ENCODE results near the gene DLG4. TPM values are rescaled to one million over a fixed set of nuclear protein-coding genes. Genes with fewer than 3 reads are reported as not detected.

Gene DLG4
- total RNA-seq (2022; extraction: Qiagen RNA extraction; ENCODE audit: low read depth): 7.2 to 10.7 TPM (median 8.9 TPM) in 5 replicates

DNA sequence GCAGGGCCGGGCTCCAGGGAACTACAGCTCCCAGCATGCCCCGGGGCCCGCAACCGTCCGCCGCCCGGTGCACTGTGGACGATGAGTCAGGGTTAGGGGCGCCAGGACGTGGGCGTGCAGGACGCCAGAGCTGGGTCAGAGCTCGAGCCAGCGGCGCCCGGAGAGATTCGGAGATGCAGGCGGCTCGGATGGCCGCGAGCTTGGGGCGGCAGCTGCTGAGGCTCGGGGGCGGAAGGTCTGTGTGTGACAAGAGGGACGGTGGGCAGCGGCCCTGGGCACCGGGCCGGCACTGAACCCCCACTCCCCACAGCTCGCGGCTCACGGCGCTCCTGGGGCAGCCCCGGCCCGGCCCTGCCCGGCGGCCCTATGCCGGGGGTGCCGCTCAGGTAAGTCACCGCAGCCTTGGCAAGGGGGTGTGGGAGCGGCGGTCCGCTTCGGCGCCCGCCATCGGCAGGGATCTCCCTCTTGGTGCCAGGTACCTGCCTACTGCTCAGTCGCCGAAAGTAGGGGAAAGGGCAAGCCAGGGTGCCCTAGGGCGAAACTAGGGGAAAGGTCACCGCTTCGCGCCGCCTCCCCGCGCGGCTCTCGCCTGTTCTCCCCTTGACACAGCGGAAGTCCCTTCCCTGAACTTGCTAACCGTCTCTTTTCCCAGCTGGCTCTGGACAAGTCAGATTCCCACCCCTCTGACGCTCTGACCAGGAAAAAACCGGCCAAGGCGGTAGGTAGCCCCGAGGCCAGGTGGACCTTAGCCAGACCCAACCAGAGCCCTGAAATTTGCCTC lies at the start of gene DLG4, which contains the start of gene ACADVL:
TSS of gene DLG4 (minus strand) at position 25 of the 781 bp plus-strand sequence.
TSS of gene ACADVL (plus strand) at position 127 of the 781 bp plus-strand sequence. CDS start at position 174, 47 bp downstream.

DNA sequence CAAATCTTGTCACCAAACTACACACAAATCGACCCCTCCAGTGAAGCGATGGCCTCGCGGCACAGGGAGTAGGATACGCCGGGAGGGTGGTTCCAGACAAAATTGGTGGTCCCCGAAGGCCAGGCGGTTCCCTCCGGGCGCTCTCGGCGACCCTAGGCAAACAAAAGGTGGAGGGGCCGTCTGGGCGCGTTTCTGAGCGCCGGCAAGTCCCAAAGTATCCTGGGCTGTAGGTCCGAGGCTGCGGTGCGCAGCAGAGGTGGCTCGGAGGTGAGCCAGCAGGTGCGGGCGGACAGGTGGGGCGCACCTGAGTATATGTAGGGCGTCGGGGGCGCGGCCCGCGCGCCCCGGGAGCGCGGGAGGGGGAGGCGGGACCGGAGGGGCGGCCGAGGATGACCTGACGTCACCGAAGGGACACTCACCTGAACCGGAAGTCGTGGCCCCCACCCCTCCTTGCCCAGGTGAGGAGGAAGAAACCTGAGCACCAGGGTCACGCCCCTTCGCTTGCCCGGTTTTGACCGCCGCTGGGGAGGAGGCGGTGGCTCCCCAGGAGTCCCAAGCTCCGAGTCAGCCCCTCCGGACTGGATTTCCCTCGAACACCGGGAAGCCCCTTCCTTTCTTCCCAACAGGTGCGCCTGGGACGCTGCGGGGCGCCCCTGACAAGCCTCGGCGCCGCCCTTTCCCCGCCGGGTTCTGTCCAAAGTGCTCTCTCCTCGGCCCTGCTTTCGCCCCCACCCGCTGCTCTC lies 42.7 kb upstream of the DLG4 start, which contains the start of gene CLDN7:
TSS of gene CLDN7 (minus strand) at position 287 of the 743 bp plus-strand sequence. CDS start 435 bp downstream, outside the sequence.

DNA sequence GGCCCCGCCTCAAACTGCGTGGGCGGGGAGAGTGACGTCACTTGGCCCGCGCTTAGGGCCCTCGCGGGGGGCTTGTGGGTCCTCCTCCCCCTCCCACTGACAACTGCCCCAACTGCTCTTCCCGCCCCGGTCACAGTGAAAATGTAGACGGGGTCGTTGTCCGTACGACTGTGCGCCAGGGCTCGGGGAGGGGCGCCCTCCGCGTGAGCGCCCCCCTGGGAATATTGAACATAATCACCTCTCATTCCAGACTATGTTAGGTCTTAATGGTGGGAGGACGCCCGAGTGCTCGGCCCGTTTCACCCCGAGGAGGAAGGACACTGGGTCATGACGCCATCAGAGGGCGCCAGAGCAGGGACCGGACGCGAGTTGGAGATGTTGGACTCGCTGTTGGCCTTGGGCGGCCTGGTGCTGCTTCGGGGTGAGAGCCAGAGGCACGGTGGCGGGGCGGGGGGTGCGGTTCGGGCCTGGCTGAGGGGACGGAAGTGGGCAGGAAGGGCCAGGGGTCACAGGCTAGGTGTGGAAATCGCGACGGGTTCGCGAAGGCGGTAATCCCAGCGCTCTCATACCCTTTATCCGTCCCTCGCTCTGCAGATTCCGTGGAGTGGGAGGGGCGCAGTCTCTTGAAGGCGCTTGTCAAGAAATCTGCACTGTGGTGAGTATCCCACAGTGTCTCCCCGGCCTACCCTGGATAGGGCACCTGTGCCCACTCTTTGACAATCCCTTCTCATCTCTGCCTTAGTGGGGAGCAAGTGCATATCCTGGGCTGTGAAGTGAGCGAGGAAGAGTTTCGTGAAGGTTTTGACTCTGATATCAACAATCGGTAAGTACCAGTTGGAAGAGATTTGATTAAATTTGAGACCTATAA lies 32.8 kb upstream of the DLG4 start, which contains the start of gene ELP5:
TSS of gene ELP5 (plus strand) at position 40 of the 868 bp plus-strand sequence. CDS start at position 376, 336 bp downstream.

DNA sequence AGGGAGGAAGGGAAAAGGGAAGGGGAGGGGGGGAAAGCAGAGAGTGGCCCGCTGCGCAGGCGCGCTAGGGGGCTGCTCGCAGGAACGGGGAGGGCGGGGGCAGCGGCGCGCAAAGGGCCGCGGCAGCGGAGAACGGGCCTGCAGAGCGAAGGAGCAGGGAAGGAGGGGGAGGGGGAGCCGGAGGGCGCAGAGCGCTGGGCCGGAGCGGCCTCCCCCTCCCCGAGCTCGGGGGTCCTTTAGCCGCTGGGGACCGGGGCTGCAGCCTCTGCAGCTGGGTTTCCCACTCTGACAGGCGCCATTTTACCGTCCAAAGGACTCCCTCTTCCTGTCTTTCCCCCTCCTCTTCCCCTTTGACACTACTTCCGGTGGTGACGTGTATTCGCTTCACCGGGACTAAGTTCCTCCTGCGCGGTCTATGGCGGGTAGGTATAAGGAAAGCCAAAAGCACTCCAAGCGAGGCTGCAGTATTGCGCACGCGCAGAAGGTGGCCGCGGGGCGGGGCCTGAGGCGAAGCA lies 32.1 kb upstream of the DLG4 start, which contains the start of gene CTDNEP1:
TSS of gene CTDNEP1 (minus strand) at position 74 of the 515 bp plus-strand sequence. CDS start 438 bp downstream, outside the sequence.

DNA sequence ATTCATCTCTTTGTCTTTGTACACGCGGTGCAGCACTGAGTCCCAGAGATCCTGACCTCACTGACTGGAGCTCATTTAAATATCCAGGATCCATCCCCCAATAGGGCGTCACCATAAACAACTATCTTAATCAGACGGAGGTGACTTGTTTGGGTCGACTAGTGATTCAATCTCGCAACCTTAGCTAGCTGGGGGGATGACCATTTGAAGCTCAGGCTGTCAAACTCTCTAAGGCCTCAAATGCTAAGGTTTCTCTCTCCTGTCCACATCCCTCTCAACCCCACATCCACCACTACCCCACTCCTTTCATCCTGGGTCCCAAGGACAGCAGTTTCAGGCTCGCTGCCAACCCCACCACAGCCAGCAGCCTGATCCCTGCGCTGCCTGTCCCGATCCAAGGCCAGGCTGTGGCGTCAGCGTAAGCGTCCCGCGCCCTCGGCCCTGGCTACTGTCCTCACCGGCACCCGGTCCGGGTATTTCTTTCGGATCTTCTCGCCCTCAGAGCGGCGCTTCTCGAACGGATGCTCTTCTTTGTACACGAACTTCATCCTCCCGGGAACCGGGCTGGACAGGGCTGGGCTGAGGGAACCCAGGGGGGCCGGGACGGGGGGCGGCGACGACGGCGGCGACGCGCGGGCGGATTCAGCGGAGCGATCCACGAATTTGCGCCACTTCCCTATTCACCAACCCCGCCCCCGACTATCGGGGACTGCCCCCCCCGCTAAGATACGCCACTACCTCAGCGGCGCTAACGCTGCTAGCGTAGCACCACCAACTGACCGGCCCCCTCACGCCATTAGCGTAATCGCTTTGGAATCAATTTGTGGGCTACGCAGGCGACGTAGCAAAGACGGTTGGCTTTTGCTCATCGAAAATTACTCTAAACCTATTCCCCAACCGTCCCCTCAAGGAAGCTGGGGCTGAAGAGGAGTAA lies 22.4 kb upstream of the DLG4 start, which contains the start of gene GABARAP:
TSS of gene GABARAP (minus strand) at position 667 of the 934 bp plus-strand sequence. CDS start at position 548, 119 bp downstream.

DNA sequence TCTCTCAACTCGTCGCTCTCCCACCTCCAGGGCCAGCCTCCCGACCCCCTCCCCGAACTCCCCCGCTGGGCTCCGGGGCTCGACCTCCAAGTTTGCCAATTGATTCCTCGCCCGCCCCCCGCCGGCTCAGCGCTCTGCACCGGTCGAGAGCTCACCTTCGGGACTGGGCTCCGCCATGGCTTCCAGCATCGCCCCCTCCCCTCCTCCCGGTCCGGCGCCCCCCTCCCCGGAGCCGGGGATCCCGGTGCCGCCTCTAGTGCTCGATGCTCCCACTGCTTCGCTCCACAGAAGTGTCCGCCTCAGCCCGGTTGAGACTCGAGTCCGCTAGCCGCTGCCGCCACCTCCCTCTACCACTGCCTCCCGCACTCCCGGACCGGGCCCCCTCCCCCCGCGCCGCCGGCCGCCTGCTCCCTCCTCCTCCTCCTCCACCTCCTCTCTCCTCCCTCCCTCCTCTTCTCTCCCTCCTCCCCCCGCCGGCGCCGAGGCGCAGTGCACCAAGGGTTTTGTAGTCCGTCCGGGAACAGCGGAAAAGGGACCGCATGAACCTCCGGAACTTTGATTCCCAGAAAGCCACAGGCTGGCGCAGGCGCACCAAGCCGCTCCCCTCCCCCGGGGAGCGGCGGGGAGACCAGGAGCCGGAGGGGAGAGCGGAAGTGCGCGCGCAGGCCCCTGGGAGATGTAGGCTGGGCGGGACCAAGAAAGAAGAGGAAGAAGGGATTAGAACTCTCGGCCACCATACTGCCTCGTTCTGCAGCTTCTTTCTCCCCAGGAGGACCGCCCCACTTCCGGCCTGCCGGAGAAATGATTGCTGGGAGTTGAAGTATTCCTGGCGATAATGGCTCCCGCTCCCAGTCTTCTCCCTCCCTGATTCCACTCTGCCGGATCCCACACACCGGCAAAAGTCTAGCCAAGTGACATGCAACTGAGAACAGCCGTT lies 19.7 kb upstream of the DLG4 start, which contains the start of gene PHF23:
TSS of gene PHF23 (minus strand) at position 367 of the 937 bp plus-strand sequence. CDS start at position 189, 178 bp downstream.

DNA sequence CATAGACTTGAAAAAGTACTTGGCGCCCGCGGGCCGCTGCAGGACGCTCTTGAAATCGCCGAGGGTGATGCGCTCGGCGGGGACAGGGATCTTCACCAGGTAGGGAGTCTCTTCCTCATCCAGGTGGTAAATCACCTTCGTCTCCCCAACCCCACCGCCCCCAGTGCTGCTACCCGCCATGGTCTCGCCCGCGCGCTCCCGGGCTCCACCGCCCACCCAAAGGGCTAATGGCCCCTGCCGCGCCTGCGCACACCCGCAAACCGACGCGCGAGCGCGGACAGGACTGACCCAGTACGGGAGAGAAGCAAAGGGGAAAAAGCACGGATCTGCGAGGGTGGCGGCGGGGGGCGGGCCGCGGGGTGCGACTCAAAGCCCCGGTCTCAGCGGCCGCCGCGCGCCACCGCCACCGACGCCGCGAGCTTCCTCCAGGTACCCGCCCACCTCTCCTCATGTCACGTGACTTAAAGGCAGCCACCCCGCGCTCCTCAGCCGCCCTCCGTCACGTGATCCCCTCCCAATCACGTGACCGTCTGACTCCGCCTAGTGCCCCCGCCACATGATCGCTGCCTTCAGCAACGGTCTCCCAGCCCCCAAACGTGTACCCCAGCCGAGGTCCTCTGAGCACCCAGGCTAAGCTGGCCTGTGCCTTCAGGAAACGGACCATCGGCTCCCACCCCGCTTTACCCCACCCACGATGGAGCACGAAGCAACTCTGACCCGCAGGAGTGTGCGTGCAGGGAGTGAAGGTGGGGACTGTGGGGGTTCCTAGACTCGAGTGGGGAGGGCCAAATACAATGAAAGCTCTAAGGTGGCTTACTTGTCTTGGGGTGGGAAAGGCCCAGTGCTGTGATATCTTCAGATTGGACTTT lies 14.7 kb upstream of the DLG4 start, which contains the start of gene DVL2:
TSS of gene DVL2 (minus strand) at position 435 of the 869 bp plus-strand sequence. CDS start at position 180, 255 bp downstream.

DNA sequence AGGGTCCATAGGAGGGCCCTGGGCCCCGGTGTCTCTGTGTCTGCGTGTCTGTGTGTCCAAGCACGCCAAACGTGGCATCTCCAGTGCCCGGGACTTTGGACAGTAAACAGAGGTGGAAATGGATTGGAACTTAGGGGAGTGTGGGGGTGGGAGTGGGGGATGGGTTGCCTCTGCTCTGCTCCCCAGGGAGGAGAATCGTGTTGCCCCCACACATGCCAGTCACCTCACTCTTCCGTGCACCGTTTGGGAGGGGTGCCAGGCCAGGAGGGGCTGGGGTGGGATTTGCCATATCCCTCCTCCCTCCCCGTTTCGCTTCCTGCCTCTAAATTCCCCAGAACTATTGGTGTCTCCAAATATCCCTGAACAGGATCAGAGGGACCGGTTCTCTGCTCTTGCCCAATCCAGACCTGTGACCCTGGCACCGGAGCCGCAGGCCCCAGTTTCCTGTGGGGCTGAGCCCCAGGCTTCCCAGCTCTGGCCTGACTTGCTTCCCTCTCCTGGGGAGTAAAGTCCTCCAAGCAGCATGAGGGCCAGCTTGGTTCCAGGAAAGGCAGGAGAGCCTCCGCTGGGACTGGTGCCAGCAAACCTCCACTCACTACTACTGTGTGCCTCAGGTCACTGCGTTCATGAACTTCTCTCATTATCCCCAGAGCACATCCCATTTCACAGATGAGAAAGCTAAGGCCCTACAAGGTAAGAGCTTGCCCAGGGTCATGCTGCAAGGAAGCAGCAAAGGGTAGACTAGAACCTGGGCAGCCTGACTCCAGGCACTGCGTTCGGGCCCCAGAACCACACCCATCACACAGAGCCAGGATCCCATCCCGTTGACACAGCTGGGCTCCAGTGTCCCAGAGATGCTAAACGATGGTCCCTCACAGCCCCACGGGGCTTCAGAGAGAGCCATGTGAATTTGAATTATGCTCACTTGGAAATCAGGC lies 40.0 kb downstream of the DLG4 start, which contains the start of gene ASGR1:
TSS of gene ASGR1 (minus strand) at position 54 of the 938 bp plus-strand sequence. CDS start 807 bp downstream, outside the sequence.

Other genes starting within 250 kb of the DLG4 start
- gene ALOX12, start 223.8 kb downstream of the DLG4 start, total RNA-seq (2022; extraction: Qiagen RNA extraction; ENCODE audit: low read depth): not detected in 5 replicates
- gene RNASEK, start 207.2 kb downstream of the DLG4 start, total RNA-seq (2022; extraction: Qiagen RNA extraction; ENCODE audit: low read depth): 458 to 548 TPM (median 474 TPM) in 5 replicates
- gene BCL6B, start 196.8 kb downstream of the DLG4 start, total RNA-seq (2022; extraction: Qiagen RNA extraction; ENCODE audit: low read depth): 0.09 TPM in 1 of 5 replicates, not detected in the others
- gene SLC16A13, start 183.8 kb downstream of the DLG4 start, total RNA-seq (2022; extraction: Qiagen RNA extraction; ENCODE audit: low read depth): 8.8 to 12.1 TPM (median 10.0 TPM) in 5 replicates
- not detected in 5 replicates for gene SLC16A11, start 175.7 kb downstream of the DLG4 start, total RNA-seq (2022; extraction: Qiagen RNA extraction; ENCODE audit: low read depth)
- not detected in 5 replicates for gene CLEC10A, start 139.6 kb downstream of the DLG4 start, total RNA-seq (2022; extraction: Qiagen RNA extraction; ENCODE audit: low read depth)
- gene ASGR2, start 105.0 kb downstream of the DLG4 start, total RNA-seq (2022; extraction: Qiagen RNA extraction; ENCODE audit: low read depth): 0.36 TPM in 1 of 5 replicates, not detected in the others
- 1.0 to 1.5 TPM (median 1.3 TPM) in 5 replicates for gene ASGR1, start 40.5 kb downstream of the DLG4 start, total RNA-seq (2022; extraction: Qiagen RNA extraction; ENCODE audit: low read depth)
- 373 to 531 TPM (median 506 TPM) in 5 replicates for gene ACADVL, start 102 bp upstream of the DLG4 start, total RNA-seq (2022; extraction: Qiagen RNA extraction; ENCODE audit: low read depth)
- gene DVL2, start 14.7 kb upstream of the DLG4 start, total RNA-seq (2022; extraction: Qiagen RNA extraction; ENCODE audit: low read depth): 26.1 to 39.5 TPM (median 37.0 TPM) in 5 replicates
- 82.3 to 110 TPM (median 92.2 TPM) in 5 replicates for gene PHF23, start 19.6 kb upstream of the DLG4 start, total RNA-seq (2022; extraction: Qiagen RNA extraction; ENCODE audit: low read depth)
- gene GABARAP, start 22.6 kb upstream of the DLG4 start, total RNA-seq (2022; extraction: Qiagen RNA extraction; ENCODE audit: low read depth): 678 to 759 TPM (median 700 TPM) in 5 replicates
- 210 to 241 TPM (median 229 TPM) in 5 replicates for gene CTDNEP1, start 31.9 kb upstream of the DLG4 start, total RNA-seq (2022; extraction: Qiagen RNA extraction; ENCODE audit: low read depth)
- 110 to 138 TPM (median 124 TPM) in 5 replicates for gene ELP5, start 32.4 kb upstream of the DLG4 start, total RNA-seq (2022; extraction: Qiagen RNA extraction; ENCODE audit: low read depth)
- 0.57 to 1.5 TPM (median 0.71 TPM) in 5 replicates for gene CLDN7, start 42.6 kb upstream of the DLG4 start, total RNA-seq (2022; extraction: Qiagen RNA extraction; ENCODE audit: low read depth)
- 0.07 to 0.29 TPM (median 0.17 TPM) in 5 replicates for gene SLC2A4, start 61.9 kb upstream of the DLG4 start, total RNA-seq (2022; extraction: Qiagen RNA extraction; ENCODE audit: low read depth)
- 0.32 to 0.80 TPM (median 0.41 TPM) in 5 replicates for gene YBX2, start 74.8 kb upstream of the DLG4 start, total RNA-seq (2022; extraction: Qiagen RNA extraction; ENCODE audit: low read depth)
- 1,703 to 1,867 TPM (median 1,727 TPM) in 5 replicates for gene EIF5A, start 87.8 kb upstream of the DLG4 start, total RNA-seq (2022; extraction: Qiagen RNA extraction; ENCODE audit: low read depth)
- 86.5 to 109 TPM (median 99.7 TPM) in 5 replicates for gene GPS2, start 95.5 kb upstream of the DLG4 start, total RNA-seq (2022; extraction: Qiagen RNA extraction; ENCODE audit: low read depth)
- gene NEURL4, start 109.5 kb upstream of the DLG4 start, total RNA-seq (2022; extraction: Qiagen RNA extraction; ENCODE audit: low read depth): 21.8 to 31.5 TPM (median 27.2 TPM) in 5 replicates
- gene ACAP1, start 116.7 kb upstream of the DLG4 start, total RNA-seq (2022; extraction: Qiagen RNA extraction; ENCODE audit: low read depth): 0.74 to 8.9 TPM (median 4.6 TPM) in 5 replicates
- 10.7 to 15.4 TPM (median 12.9 TPM) in 5 replicates for gene KCTD11, start 132.3 kb upstream of the DLG4 start, total RNA-seq (2022; extraction: Qiagen RNA extraction; ENCODE audit: low read depth)
- not detected in 5 replicates for gene TMEM95, start 135.3 kb upstream of the DLG4 start, total RNA-seq (2022; extraction: Qiagen RNA extraction; ENCODE audit: low read depth)
- 1.5 to 2.1 TPM (median 1.9 TPM) in 5 replicates for gene TNK1, start 161.3 kb upstream of the DLG4 start, total RNA-seq (2022; extraction: Qiagen RNA extraction; ENCODE audit: low read depth)
- gene PLSCR3, start 174.7 kb upstream of the DLG4 start, total RNA-seq (2022; extraction: Qiagen RNA extraction; ENCODE audit: low read depth): 35.0 to 47.4 TPM (median 36.8 TPM) in 5 replicates
- 183 to 235 TPM (median 214 TPM) in 5 replicates for gene TMEM256, start 184.3 kb upstream of the DLG4 start, total RNA-seq (2022; extraction: Qiagen RNA extraction; ENCODE audit: low read depth)
- gene NLGN2, start 188.0 kb upstream of the DLG4 start, total RNA-seq (2022; extraction: Qiagen RNA extraction; ENCODE audit: low read depth): 13.0 to 21.8 TPM (median 16.6 TPM) in 5 replicates
- gene SPEM1, start 200.5 kb upstream of the DLG4 start, total RNA-seq (2022; extraction: Qiagen RNA extraction; ENCODE audit: low read depth): not detected in 5 replicates
- gene SPEM2, start 205.8 kb upstream of the DLG4 start, total RNA-seq (2022; extraction: Qiagen RNA extraction; ENCODE audit: low read depth): 0.08 TPM in 1 of 5 replicates, not detected in the others
- not detected in 5 replicates for gene SPEM3, start 209.0 kb upstream of the DLG4 start, total RNA-seq (2022; extraction: Qiagen RNA extraction; ENCODE audit: low read depth)
- gene TMEM102, start 215.6 kb upstream of the DLG4 start, total RNA-seq (2022; extraction: Qiagen RNA extraction; ENCODE audit: low read depth): 8.7 to 15.2 TPM (median 12.6 TPM) in 5 replicates
- 0.74 to 1.4 TPM (median 1.2 TPM) in 5 replicates for gene FGF11, start 219.7 kb upstream of the DLG4 start, total RNA-seq (2022; extraction: Qiagen RNA extraction; ENCODE audit: low read depth)
- gene CHRNB1, start 225.2 kb upstream of the DLG4 start, total RNA-seq (2022; extraction: Qiagen RNA extraction; ENCODE audit: low read depth): 5.7 to 8.0 TPM (median 7.2 TPM) in 5 replicates